GM12873 (cell line): ENCODE data around the gene ADK.

ENCODE experiments used
- TF ChIP-seq, protein P1 (sequence below): IDR thresholded peaks from 2 replicates; pipeline ENCODE4 v1.5.1; 2012; ENCODE audit warnings: low read depth, mild to moderate bottlenecking, moderate library complexity, low read length, control low read depth; ENCODE audit not compliant: insufficient read depth; ENCODE audit errors: missing control alignments

Gene ADK

DNA sequence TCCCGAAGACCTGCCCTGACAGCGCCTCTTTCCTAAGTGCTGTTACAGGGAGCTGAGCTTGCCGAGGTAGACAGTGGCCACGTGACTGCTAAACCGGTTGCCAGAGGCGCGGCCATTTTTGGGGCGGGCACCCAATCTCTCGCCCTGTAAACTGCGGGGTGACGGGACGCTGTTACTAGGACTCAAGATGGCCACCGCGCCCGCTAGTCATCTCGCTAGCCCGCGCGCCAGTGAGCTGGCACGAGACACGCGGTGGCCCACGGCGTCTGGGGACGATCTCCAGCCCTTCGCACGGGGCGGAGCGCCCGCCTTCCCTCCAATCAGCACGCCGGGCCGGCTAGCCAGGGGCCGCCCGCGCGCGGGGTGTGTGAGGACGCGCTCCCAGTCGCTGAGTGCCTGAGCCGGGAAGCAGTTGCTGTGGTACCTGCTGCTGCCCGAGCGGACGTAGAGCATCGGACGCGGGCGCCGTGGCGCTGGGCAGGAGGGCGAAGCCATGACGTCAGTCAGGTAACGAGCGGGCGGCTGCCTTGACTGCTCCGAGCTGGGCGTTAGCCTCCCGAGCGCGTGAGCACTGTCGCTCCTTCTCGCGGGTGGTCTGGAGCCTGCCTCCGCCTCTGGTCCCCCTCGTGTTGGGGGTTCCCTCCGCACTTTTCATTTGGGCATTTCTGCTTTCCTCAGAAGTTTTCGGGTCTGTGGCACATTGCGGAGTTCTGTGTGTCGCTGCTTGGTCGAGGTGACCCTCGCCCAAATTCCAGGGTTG lies 25.5 kb downstream of the ADK start:
- TF ChIP-seq, protein P1, sequence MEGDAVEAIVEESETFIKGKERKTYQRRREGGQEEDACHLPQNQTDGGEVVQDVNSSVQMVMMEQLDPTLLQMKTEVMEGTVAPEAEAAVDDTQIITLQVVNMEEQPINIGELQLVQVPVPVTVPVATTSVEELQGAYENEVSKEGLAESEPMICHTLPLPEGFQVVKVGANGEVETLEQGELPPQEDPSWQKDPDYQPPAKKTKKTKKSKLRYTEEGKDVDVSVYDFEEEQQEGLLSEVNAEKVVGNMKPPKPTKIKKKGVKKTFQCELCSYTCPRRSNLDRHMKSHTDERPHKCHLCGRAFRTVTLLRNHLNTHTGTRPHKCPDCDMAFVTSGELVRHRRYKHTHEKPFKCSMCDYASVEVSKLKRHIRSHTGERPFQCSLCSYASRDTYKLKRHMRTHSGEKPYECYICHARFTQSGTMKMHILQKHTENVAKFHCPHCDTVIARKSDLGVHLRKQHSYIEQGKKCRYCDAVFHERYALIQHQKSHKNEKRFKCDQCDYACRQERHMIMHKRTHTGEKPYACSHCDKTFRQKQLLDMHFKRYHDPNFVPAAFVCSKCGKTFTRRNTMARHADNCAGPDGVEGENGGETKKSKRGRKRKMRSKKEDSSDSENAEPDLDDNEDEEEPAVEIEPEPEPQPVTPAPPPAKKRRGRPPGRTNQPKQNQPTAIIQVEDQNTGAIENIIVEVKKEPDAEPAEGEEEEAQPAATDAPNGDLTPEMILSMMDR, result no peak

DNA sequence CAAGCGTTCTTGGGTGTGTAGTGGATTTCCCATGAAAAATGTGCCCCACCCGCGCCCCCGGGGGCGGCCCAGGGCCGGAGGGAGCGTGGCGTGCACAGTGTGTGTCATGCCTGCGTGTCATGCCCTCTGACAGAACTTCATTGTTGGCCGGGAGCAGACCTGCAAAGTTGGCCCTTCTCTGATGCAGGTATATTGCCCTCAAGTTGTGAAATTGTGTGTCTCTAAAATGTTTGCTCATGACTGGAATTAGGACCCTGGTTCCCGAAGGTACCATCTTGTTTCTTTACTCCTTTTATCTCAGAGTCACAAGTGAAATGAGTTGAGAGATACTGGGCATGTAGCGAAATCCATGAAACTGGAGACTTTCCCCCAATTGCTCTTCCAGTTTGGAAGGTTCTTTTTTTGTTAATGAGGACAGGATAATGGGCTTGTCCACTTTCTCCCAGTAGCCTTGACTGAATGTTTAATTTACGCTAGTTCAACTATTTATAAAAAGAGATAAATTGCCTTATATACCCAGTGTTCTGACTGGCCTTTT lies 26.2 kb downstream of the ADK start:
- TF ChIP-seq, protein P1, result no peak

DNA sequence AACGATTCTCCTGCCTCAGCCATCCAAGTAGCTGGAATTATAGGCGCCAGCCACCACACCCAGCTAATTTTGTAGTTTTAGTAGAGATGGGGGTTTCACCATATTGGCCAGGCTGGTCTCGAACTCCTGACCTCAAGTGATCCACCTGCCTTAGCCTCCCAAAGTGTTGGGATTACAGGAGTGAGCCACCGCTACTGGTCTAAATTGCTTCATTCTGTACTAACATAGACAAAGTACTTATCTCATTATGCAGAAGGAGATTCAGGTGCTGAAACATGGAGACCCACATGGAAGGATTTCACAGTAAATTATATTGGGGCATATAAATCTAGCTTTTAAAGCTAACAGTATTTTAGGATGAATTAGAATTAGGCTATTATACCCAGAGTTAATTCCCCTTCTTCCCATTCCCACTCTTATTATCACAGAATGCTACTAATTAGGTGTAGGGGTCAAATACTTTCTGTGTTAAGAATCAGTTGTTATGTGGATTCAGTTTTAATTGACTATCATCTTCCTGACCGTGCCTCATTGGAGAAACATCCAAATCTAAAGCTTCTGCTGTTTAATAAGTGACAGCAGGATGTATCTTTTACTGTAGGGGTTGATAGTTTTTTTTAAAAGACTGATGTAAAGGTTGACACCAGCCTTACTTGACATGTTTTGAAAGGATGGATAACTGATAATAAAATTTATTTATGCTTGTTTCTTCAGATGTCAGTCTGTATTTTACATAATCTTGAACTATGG lies 27.2 kb downstream of the ADK start:
- TF ChIP-seq, protein P1, result no peak

- TF ChIP-seq, protein P1, result no peak
Measured at GRCh38 chr10:74179111-74179710, 28.2 kb downstream of the ADK start.

DNA sequence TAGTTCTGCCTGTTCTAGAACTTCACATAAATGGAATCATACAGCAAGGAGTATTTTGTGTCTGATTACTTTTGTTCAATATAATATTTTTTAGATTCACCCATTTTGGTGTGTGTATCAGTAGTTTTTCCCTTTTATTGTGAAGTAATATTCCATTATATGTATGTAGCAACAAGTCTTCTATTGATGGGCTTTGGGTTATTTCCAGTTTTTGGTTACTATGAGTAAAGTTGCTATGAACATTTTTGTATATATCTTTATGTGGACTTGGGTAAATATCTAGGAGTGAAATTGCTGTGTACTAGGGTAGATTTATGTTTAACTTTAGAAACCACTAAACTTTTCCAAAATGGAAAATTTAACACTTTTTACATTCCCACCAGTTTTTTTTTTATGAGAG lies 35.7 kb downstream of the ADK start:
- TF ChIP-seq, protein P1, result no peak

- TF ChIP-seq, protein P1, result no peak
Measured at GRCh38 chr10:74187237-74187636, 36.2 kb downstream of the ADK start.

GRCh38 chr10:74189999-74190421 lies 39.0 kb downstream of the ADK start:
- TF ChIP-seq, protein P1, result no peak
